KMS-11 (cell line): ENCODE results near the gene DOC2B.

ENCODE experiments used
- H2AFZ ChIP-seq: fragments of 200-600 bp; sonication (generic); 2 replicates; pipeline ENCODE4 v1.6.1; 2016; ENCODE audit warnings: antibody characterized with exemption, mixed run types, low read depth
- H3K27ac ChIP-seq: fragments of 200-600 bp; sonication (generic); 2 replicates; pipeline ENCODE4 v1.6.1; 2016; ENCODE audit warnings: mild to moderate bottlenecking, mixed run types
- H3K27me3 ChIP-seq: fragments of 200-600 bp; sonication (generic); 2 replicates; pipeline ENCODE4 v1.6.1; 2017; ENCODE audit warnings: mild to moderate bottlenecking, low read depth, mixed run types, moderate library complexity; ENCODE audit not compliant: insufficient read depth
- H3K36me3 ChIP-seq: fragments of 200-600 bp; sonication (generic); 2 replicates; pipeline ENCODE4 v1.6.1; 2017; ENCODE audit warnings: mild to moderate bottlenecking, mixed run types; ENCODE audit not compliant: insufficient read depth
- H3K4me1 ChIP-seq: fragments of 200-600 bp; sonication (generic); 2 replicates; pipeline ENCODE4 v1.6.1; 2016; ENCODE audit warnings: mild to moderate bottlenecking, low read depth, mixed run types; ENCODE audit not compliant: poor library complexity, severe bottlenecking
- H3K4me2 ChIP-seq: fragments of 200-600 bp; sonication (generic); 2 replicates; pipeline ENCODE4 v1.7.0; 2016; ENCODE audit warnings: mild to moderate bottlenecking, mixed run types
- H3K4me3 ChIP-seq: fragments of 200-600 bp; sonication (generic); IDR thresholded peaks from 2 replicates; pipeline ENCODE4 v1.6.1; 2017; ENCODE audit warnings: low read depth, low read length, mixed read lengths; ENCODE audit not compliant: insufficient read depth
- H3K79me2 ChIP-seq: fragments of 200-600 bp; sonication (generic); 2 replicates; pipeline ENCODE4 v1.6.1; 2016; ENCODE audit warnings: low read depth, mixed run types; ENCODE audit not compliant: insufficient read depth
- H3K9ac ChIP-seq: fragments of 200-600 bp; sonication (generic); 2 replicates; pipeline ENCODE4 v1.6.1; 2016; ENCODE audit warnings: mild to moderate bottlenecking, mixed run types
- H4K20me1 ChIP-seq: fragments of 200-600 bp; sonication (generic); 2 replicates; pipeline ENCODE4 v1.6.1; 2016; ENCODE audit warnings: mild to moderate bottlenecking, mixed run types; ENCODE audit not compliant: insufficient read depth
- CTCF ChIP-seq: fragments of 200-600 bp; sonication (generic); conservative IDR thresholded peaks from 2 replicates; pipeline ENCODE4 v1.6.1; 2017; ENCODE audit warnings: low read depth, mild to moderate bottlenecking, antibody characterized with exemption, low read length, moderate library complexity, mixed read lengths

The DOC2B gene

GRCh38 chr17:159609-160008, 21.8 kb downstream of the DOC2B start:
- Histone ChIP-seq H3K36me3 (no peaks in the 10 kb centered on the region), H3K27me3 (peaks cover 9% of the 10 kb centered on the region; the same call in 1 of the 2 replicates), H2AFZ (no peak overlapping the region), H3K4me2 (no peak overlapping the region), H3K9ac (no peak overlapping the region), H3K4me1 (no peaks in the 10 kb centered on the region), H3K4me3 (no peak overlapping the region), H4K20me1 (no peaks in the 10 kb centered on the region), H3K27ac (no peak overlapping the region), H3K79me2 (no peaks in the 10 kb centered on the region)
- no peak for TF ChIP-seq CTCF

GRCh38 chr17:158379-158778, 23.1 kb downstream of the DOC2B start:
- H3K27ac ChIP-seq, result no peak overlapping the region
- no peak overlapping the region for H3K4me2 ChIP-seq
- H3K36me3 ChIP-seq, result no peaks in the 10 kb centered on the region
- no peaks in the 10 kb centered on the region for H4K20me1 ChIP-seq
- H3K9ac ChIP-seq, result no peak overlapping the region
- H3K27me3 ChIP-seq, result peaks cover 9% of the 10 kb centered on the region; the same call in 1 of the 2 replicates
- H3K79me2 ChIP-seq, result no peaks in the 10 kb centered on the region
- H3K4me1 ChIP-seq, result no peaks in the 10 kb centered on the region
- no peak overlapping the region for H3K4me3 ChIP-seq
- no peak overlapping the region for H2AFZ ChIP-seq
- TF ChIP-seq CTCF, result no peak

DNA sequence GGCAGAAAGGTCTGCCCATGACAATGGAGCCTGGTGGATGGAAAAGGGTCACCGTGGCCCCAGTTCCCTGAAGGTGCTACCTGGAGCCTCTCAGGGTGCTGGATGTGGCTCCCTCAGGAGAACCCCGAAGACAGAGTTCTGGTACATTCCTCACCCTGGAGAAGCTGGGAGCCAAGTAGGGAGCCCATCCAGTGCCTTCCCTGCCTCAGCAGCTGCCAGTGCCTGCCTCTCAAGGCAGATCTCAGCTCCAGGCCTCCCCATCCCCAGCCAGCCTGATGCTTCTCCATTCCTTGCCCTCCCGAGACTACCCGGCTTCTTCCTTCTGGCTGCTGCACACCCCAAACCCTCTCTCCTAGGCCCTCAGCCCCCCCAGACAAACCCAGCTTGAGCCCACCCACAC, 23.5 kb downstream of the DOC2B start:
- no peaks in the 10 kb centered on the region for H3K4me1 ChIP-seq
- H3K27me3 ChIP-seq, result peaks cover 9% of the 10 kb centered on the region; the same call in 1 of the 2 replicates
- no peaks in the 10 kb centered on the region for H4K20me1 ChIP-seq
- H3K4me2 ChIP-seq, result no peak overlapping the region
- no peaks in the 10 kb centered on the region for H3K36me3 ChIP-seq
- H3K9ac ChIP-seq, result no peak overlapping the region
- no peak for TF ChIP-seq CTCF
- no peak overlapping the region for H3K27ac ChIP-seq
- H3K4me3 ChIP-seq, result no peak overlapping the region
- H2AFZ ChIP-seq, result no peak overlapping the region
- H3K79me2 ChIP-seq, result no peaks in the 10 kb centered on the region

GRCh38 chr17:156946-157345, 24.5 kb downstream of the DOC2B start:
- Histone ChIP-seq H2AFZ (no peak overlapping the region), H3K36me3 (no peaks in the 10 kb centered on the region), H3K4me3 (no peak overlapping the region), H3K79me2 (no peaks in the 10 kb centered on the region), H3K9ac (no peak overlapping the region), H3K4me1 (no peaks in the 10 kb centered on the region), H4K20me1 (no peaks in the 10 kb centered on the region), H3K27me3 (peaks cover 5% of the 10 kb centered on the region; the same call in 1 of the 2 replicates), H3K4me2 (no peak overlapping the region), H3K27ac (no peak overlapping the region)
- no peak for TF ChIP-seq CTCF
